ENCODE results near the gene ZNF880. TPM values are rescaled to one million over a fixed set of nuclear protein-coding genes. Genes with fewer than 3 reads are reported as not detected.

Gene ZNF880
- total and polyA plus RNA-seq, 2 of the 8 experiments (the other 6 are each of a cell fraction or from before 2014, with no cell fraction given) = 11.4 to 25.9 TPM

GRCh38 chr19:52397310-52398080, 27.8 kb downstream of the ZNF880 start, which contains the start of gene ZNF528 (continued):
- TF ChIP-seq CHD7 (IDR thresholded peaks at IDR 0.05; ENCODE audit: insufficient replicate concordance, low read length) = no peak
- TF ChIP-seq ZNF274 (IDR thresholded peaks at IDR 0.05; ENCODE audit: borderline replicate concordance, extremely low read depth, low read length) = no peak
- TF ChIP-seq TAF7 (optimal IDR thresholded peaks at IDR 0.05; ENCODE audit: borderline replicate concordance, low read depth, low read length) = peak; percentile 41
- TF ChIP-seq POLR2A (IDR thresholded peaks at IDR 0.05; ENCODE audit: control extremely low read depth in 1 of 2, low read depth in 2 of 2, low read length in 2 of 2) = peak in 1 of 2 experiments; percentile 55; a peak in 2 of 3 replicates
- peak; percentile 69; the same call in 1 of the 2 replicates for TF ChIP-seq TAF1 (IDR thresholded peaks at IDR 0.05; ENCODE audit: low read depth, low read length)
- no peak for TF ChIP-seq CREB1 (IDR thresholded peaks at IDR 0.05)
- TF ChIP-seq SP1 (IDR thresholded peaks at IDR 0.05; ENCODE audit: low read depth, low read length) = no peak
- no peak for TF ChIP-seq CTBP2 (IDR thresholded peaks at IDR 0.05; ENCODE audit: borderline replicate concordance, insufficient read depth, insufficient read length, low read length)
- TF ChIP-seq JUN (IDR thresholded peaks at IDR 0.05; ENCODE audit: low read depth, low read length) = no peak
- TF ChIP-seq NRF1 (IDR thresholded peaks at IDR 0.05; ENCODE audit: low read depth, low read length) = 0 out of 2 replicates have a peak, but pooled peaks have one; percentile 28
- peak; percentile 91 for TF ChIP-seq EGR1 (IDR thresholded peaks at IDR 0.05; ENCODE audit: borderline replicate concordance, low read depth, low read length)

All from H1 (cell line).